NCI-H748 (cell line): ENCODE measurements around the gene IFNA16.
A peak's percentile ranks its signal among the peaks of the same experiment; 100 is the strongest.
"Not testable (repeated sequence)": the region's sequence is repeated elsewhere in the genome, so short reads cannot be mapped to it uniquely, and the experiment has no call there.

ENCODE experiments used
- DNase-seq: peaks from one replicate; lab custom pipeline; 2025; ENCODE audit not compliant: unreplicated experiment; lab: John Stamatoyannopoulos, UW

Gene IFNA16

GRCh38 chr9:21202105-21202504 is 15.0 kb downstream of the IFNA16 start, which contains the start of gene IFNA7:
Gene IFNA7 (minus strand): TSS chr9:21202205. CDS start chr9:21202165, 40 bp downstream.
- not testable (repeated sequence) for DNase-seq

DNA sequence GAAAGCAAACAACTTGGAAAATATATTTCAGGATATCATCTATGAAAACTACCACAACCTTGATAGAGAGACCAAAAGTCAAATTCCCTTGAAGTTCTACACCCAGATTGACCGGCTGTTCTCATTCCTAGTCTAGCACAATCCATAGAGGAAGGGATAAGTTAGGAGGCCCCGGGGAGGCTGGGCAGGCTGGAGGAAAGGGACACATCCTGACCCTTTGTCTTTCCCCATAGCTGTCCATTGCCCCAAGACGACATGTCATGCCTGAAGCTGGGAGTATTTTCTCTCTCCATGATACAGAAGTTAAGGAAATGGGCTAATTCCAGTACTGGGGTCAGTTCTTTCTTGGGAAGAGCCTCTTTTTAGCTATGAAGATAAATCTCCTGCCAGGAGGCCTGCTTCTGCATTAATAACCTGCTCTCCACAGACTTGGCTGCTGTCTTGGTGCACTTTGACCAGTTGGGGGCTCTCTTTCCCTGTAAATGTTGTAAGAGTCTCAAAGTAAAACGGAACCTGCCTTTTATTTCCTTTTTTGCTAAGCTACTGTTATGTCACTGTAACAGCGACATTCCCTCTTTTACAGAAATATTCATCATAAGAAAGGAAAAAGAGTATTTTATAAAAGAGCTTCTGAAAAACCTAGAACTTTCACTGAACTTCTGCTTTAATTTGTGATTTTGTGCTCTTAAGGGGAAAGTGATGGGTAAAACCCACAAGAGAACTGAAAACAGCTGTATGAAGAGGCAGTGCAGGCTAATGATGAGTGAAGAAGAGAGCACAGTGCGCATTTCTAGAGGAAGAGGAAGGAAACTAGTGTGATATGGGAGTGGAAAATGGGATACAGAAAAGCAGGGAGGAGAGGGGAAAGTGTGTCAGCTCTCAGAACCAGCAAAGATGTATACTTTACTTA is 22.0 kb downstream of the IFNA16 start:
- DNase-seq = peak; percentile 23

DNA sequence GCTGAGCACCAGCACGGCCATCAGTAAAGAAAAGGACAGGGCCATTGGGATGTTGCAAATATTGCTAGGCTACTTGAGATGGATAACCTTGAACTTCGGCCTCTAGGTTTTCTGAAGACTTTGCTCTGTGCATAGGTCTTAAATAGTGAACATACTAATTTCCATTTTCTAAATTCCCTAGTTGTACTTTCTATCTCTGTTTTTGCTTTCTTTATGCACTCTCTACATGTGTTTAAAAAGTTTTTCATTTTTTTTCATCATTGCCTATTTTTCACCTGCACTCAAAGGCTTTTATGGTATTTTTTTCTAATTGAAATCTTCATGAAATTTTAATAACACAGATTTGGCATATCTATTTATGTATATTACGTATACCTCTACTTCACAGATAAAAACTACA is 29.6 kb downstream of the IFNA16 start, which contains the start of gene IFNA4:
Gene IFNA4 (minus strand): TSS at position 101 of the 400 bp plus-strand sequence. CDS start 56 bp downstream, at position 45.
- not testable (repeated sequence) for DNase-seq

GRCh38 chr9:21182810-21183736 is 34.0 kb downstream of the IFNA16 start:
- DNase-seq = peak; percentile 6

GRCh38 chr9:21174671-21175070 is 42.4 kb downstream of the IFNA16 start:
- no peak for DNase-seq

GRCh38 chr9:21172156-21172555 is 45.0 kb downstream of the IFNA16 start:
- DNase-seq = no peak

- no peak for DNase-seq
Measured at GRCh38 chr9:21171351-21171750, 45.8 kb downstream of the IFNA16 start.

DNA sequence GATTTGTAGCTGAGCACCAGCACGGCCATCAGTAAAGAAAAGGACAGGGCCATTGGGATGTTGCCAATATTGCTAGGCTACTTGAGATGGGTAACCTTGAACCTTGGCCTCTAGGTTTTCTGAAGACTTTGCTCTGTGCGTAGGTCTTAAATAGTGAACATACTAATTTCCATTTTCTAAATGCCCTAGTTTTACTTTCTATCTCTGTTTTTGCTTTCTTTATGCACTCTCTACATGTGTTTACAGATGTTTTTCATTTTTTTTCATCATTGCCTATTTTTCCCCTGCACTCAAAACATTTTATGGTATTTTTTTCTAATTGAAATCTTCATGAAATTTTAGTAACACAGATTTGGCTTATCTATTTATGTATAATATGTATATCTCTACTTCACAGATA is 50.6 kb downstream of the IFNA16 start, which contains the start of gene IFNA21:
Gene IFNA21 (minus strand): TSS at position 101 of the 400 bp plus-strand sequence. CDS start 48 bp downstream, at position 53.
- DNase-seq = not testable (repeated sequence)
